Mucosa of rectum (tissue), 2 donors: ENCODE results near the gene METTL16.

ENCODE experiments used
- H3K27ac ChIP-seq, 2 donors: one replicate each; pipeline ENCODE4 v1.7.0; 2013; ENCODE audit warnings: inconsistent platforms in 2 of 2, low read depth in 2 of 2, low read length in 2 of 2
- H3K27me3 ChIP-seq, 2 donors: one replicate each; pipeline ENCODE4 v1.7.0; 2013; ENCODE audit warnings: low read length in 2 of 2; ENCODE audit not compliant: control insufficient read depth in 2 of 2, insufficient read depth in 2 of 2
- H3K36me3 ChIP-seq, 2 donors: one replicate each; pipeline ENCODE4 v1.7.0; 2013; ENCODE audit warnings: low read length in 2 of 2; ENCODE audit not compliant: control insufficient read depth in 2 of 2, insufficient read depth in 2 of 2
- H3K4me1 ChIP-seq, 2 donors: one replicate each; pipeline ENCODE4 v1.7.0; 2013; ENCODE audit warnings: low read length in 2 of 2, mild to moderate bottlenecking in 1 of 2; ENCODE audit not compliant: control insufficient read depth in 2 of 2, insufficient read depth in 2 of 2
- H3K4me3 ChIP-seq, 2 donors: one replicate each; pipeline ENCODE4 v1.7.0; 2013; ENCODE audit warnings: low read length in 2 of 2
- H3K9ac ChIP-seq, 2 donors: one replicate each; pipeline ENCODE4 v1.7.0; 2013; ENCODE audit warnings: low read length in 2 of 2, low read depth in 1 of 2, mild to moderate bottlenecking in 1 of 2
- H3K9me3 ChIP-seq, 2 donors: one replicate each; pipeline ENCODE4 v1.7.0; 2013; ENCODE audit warnings: low read length in 2 of 2; ENCODE audit not compliant: control insufficient read depth in 2 of 2
- donor health status: healthy.
- donor health status: Normal muscosa, but diverticular disease.

The METTL16 gene

DNA sequence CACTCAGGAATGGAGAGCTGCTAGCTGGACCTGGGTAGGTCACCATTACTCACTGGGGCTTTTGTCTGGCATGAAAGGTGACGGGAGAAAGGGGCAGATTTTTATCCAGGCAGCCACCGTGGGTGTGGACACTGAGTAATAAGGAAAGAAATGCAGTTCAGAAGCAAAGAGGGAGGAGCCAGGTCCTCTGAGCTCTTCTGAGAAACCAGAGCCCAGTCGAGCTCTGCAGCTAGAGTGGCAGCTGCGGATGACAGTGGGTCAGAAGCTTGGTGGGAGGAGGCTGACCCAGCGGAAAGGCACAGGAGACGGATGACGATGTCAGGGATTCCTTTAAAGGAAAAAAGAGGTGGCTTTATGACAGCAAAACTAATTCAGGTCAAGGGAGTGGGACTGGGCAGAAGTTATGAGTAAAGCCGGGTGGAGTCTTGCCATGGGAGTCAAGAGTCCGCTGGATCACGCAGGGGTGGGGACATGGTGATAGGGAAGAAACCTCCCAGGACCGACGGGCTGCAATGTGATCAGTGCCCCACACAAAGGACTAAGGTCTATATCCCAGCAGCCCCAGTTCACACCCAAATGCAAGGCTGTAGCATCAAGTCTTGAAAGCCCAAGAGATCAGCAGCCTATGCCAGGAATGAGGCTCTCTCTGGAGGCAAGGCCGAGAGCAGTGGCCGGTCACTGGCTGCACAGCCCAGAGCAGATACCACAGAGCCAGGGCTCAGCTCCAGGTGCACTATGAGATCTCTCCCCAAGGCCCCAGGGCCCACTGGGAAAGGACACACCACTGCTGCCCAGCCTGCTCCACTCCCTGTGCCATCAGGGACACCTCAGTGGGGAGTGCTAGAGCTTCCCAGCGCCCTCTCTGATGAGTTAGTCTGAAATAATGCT lies 104.5 kb downstream of the METTL16 start:
- H3K27ac ChIP-seq: peak overlapping the region; percentile 100
- no peaks in the 10 kb centered on the region for H3K9me3 ChIP-seq
- no peaks in the 10 kb centered on the region for H3K27me3 ChIP-seq
- peak overlapping the region; percentile 76 to 84 for H3K9ac ChIP-seq
- H3K4me1 ChIP-seq: peaks cover 48 to 51% of the 10 kb centered on the region in 2 donors
- H3K4me3 ChIP-seq: peak overlapping the region; percentile 46 to 47
- H3K36me3 ChIP-seq: no peaks in the 10 kb centered on the region

DNA sequence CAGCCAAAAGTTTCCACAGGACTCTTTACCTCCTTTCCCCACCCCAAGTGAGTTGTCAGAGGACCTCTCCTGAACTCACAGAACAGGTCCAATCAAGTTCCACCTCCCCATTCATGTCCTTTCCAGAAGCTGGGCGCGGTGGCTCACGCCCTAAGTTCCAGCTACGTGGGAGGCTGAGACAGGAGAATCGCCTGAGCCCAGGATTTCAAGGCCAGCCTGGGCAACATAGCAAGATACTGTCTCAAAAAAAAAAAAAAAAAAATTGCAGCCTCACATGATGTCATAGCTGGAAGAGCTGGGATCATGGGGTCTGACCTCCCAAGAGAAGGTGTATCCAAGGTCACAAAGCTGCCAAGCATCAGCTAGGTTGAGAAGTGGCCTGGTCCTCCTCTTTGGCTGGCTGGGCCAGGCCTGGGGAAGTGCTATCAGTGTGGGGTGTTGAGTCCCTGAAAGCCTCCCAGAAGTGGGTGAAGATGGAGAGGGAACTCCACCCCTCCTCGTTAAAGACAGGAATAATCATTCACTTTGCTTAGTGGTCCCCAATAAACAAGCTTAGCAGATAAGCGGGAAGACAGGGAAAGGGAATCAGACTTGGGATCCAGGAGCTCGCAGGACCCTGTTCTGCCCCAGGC lies 105.3 kb downstream of the METTL16 start:
- Histone ChIP-seq H3K27me3 (no peaks in the 10 kb centered on the region), H3K9ac (peak overlapping the region; percentile 71 to 84), H3K27ac (peak overlapping the region; percentile 100), H3K36me3 (no peaks in the 10 kb centered on the region), H3K9me3 (no peaks in the 10 kb centered on the region), H3K4me3 (peak overlapping the region; percentile 46 to 47), H3K4me1 (peaks cover 48 to 51% of the 10 kb centered on the region in 2 donors)

DNA sequence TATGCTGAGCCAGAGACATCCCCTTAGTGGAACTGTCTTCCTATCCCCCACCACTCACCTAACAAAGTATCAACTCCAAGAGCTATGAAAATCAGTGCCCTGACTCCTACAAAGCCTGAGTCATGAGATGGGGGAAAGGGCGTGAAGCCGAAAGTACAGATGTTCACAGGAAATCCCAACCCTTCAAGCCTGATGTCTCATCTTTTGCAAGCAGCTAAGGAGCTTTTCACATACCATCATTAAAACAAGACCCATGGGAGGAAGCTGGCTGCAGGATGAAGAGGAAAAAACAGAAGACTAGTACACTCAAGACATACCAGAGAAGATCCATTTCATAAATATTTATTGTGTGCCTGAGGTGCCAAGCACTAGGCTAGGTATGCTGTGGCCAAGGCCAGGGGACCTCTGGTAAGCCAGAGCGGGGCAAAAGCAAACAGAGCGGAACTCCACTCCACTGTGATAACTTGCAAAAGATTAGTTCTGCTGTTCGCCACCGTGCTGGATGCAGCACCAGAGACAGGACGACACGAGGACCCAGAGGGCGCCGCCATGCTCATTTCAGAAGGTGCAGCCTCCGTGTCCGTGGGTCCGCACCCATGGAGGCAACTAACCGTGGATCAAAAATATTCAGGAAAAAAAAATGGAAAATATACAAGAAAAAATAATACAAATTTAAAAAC lies 106.3 kb downstream of the METTL16 start:
- Histone ChIP-seq H3K4me3 (no peak overlapping the region), H3K4me1 (peaks cover 48 to 51% of the 10 kb centered on the region in 2 donors), H3K9me3 (no peaks in the 10 kb centered on the region), H3K27me3 (no peaks in the 10 kb centered on the region), H3K27ac (peak overlapping the region; percentile 100), H3K36me3 (no peaks in the 10 kb centered on the region), H3K9ac (peak overlapping the region in 1 of 2 donors; percentile 84)

DNA sequence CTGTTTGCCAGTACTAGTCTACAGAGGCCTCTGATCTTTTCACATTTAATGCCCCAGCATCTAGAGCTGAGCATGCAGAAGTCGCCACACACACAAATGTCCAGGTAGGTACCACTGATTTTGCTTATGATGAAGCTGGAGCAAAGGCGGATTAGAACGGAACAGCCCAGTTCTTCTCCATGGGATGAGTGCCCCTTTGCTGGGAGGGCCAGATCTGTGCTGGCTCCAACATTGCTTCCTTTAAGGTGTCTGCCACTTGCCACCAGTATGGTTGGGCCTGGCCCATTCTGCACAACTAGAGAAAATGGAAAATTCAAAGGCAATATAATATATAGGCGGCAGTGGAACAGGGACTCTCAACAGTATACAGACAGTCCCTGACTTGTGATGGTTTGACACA lies 108.6 kb downstream of the METTL16 start:
- Histone ChIP-seq H3K9ac (peak overlapping the region; percentile 49 to 87), H3K4me1 (peaks cover 58 to 66% of the 10 kb centered on the region in 2 donors), H3K27me3 (no peaks in the 10 kb centered on the region), H3K9me3 (no peaks in the 10 kb centered on the region), H3K27ac (peak overlapping the region; percentile 100), H3K4me3 (no peak overlapping the region), H3K36me3 (no peaks in the 10 kb centered on the region)

DNA sequence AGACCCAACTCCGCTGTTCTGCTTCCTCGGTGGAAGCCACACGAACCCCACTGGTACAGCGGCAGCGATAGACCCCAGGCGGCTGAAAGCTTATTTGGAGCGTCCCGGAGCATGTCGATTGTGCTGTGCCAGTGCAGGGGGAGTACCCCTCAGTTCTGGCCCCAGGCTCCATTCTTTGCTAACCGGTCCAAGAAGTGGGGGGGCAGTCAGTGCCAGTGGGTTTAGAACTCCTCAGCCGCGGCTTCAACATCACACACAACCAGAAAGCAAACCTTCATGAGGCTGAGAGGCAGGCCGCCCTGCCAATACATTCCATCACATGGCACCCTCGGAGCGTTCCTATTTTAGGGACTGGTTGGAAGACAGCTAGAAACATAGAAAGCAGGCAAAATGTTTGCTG lies 109.1 kb downstream of the METTL16 start:
- H3K9ac ChIP-seq: peak overlapping the region; percentile 86 to 87
- H3K27ac ChIP-seq: peak overlapping the region; percentile 100
- H3K4me1 ChIP-seq: peaks cover 60 to 66% of the 10 kb centered on the region in 2 donors
- H3K36me3 ChIP-seq: no peaks in the 10 kb centered on the region
- no peaks in the 10 kb centered on the region for H3K27me3 ChIP-seq
- no peaks in the 10 kb centered on the region for H3K9me3 ChIP-seq
- peak overlapping the region; percentile 64 to 80 for H3K4me3 ChIP-seq

DNA sequence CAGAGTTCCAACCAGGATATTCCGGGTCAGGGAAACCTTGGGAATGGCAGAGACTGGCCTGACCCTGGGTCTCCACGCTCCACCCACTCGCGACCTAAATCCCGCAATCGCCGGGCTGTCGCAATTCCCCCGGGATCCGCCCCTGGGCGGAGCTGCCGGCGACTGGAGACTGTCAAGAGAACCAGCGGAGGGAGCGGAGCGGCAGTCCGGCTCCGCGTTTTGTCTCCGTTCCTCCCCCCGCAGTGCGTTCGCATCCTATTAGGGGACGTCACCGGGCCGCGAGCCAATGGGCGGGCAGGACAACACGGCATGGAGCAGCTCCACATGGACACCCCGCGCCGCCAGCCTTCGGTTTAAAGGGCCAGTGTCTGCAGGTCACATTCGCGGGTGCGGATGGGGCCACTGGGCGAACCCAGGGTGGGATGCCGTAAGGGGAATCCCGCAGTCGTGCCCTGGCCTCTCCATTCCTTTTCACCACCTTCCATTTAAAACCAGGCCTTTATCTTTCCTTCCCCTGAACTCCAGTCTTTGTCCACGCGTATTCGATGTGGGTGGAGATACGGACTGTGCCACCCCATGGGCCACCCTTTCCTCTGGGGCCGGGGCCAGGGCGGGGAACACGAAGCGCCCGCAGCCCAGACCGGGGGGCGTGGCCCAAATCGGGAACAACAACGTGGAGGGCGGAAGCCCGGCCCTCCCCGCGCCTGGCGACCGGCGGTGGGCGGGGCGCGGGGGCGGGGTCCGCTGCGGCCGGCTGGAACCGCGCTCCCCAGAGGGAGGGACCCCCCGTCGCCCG lies 110.1 kb downstream of the METTL16 start:
- Histone ChIP-seq H3K9me3 (no peaks in the 10 kb centered on the region), H3K9ac (peak overlapping the region; percentile 84 to 89), H3K4me3 (peak overlapping the region; percentile 73 to 87), H3K27ac (peak overlapping the region; percentile 100), H3K27me3 (no peaks in the 10 kb centered on the region), H3K36me3 (no peaks in the 10 kb centered on the region), H3K4me1 (peaks cover 60 to 68% of the 10 kb centered on the region in 2 donors)

DNA sequence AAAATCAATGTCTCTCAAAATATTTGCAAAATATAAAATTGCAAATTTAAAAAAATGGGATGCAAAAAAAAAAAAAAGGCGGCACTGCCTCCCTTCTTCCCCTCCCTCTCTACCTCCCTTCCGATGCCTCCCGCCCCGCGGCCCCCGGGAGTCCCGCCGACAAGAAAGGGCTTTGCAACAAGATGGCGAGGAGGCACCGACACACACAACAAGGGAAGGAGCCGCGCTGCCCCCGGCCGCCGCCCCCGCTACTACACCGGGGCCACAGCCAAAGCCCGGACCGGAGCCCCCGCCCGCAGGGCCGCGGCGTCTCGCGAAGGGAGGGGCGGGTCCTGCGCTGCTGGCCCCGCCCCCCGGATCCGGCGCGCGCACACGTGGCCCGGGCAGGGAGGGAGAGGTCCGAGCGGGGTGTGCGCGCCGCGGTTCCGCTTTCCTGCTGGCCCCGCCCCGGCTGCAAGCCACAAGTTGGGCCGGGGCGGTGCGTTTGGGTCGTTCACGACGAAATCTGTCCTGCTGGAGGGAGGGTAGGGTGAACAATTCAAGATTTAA lies 110.7 kb downstream of the METTL16 start, which contains the start of gene MNT:
Gene MNT, minus strand, starts transcription at position 184 of the 549 bp plus-strand sequence. CDS start 348 bp downstream, outside the sequence.
- Histone ChIP-seq H3K9ac (peak within 1 kb of the TSS; percentile 96 to 99), H3K27ac (peak within 1 kb of the TSS; percentile 100), H3K4me1 (peaks cover 60 to 68% of the 10 kb centered on the region in 2 donors), H3K27me3 (no peaks in the 10 kb centered on the region), H3K36me3 (no peaks in the 10 kb centered on the region), H3K9me3 (no peaks in the 10 kb centered on the region), H3K4me3 (peak within 1 kb of the TSS; percentile 89 to 91)

DNA sequence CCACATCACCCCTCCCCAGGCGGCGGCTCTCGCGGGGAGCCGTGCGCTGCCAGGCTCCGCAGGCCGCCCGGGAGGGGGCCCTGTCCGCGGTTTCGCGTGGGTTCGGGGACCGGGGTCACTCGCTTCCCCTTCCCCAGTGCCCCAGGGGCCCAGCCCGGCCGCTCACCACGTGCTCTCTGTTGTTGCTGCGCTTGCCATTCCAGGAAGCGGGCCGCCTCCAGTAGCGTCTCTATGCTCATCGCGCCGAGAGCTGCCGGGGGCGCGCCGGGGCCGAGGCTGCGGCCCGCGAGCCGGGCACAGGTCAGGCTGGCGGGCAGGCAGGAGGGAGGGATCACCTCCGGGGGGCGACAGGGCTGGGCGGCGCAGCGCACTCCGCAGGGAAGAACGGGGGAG lies 111.2 kb downstream of the METTL16 start:
- Histone ChIP-seq H3K36me3 (no peaks in the 10 kb centered on the region), H3K4me3 (peak overlapping the region; percentile 89 to 91), H3K9me3 (no peaks in the 10 kb centered on the region), H3K4me1 (peaks cover 63 to 68% of the 10 kb centered on the region in 2 donors), H3K27me3 (no peaks in the 10 kb centered on the region), H3K27ac (peak overlapping the region; percentile 100), H3K9ac (peak overlapping the region; percentile 96 to 99)
